Lower leg skin (tissue), 3 donors: ENCODE results near the gene FCER1A.

Experiments used
- POLR2A ChIP-seq, 2 donors: fragments of 450-650 bp; IDR thresholded peaks; one replicate each; pipeline ENCODE4 v1.6.1; 2016 to 2017; ENCODE audit warnings: antibody characterized with exemption in 2 of 2, mild to moderate bottlenecking in 1 of 2, moderate library complexity in 1 of 2
- TF ChIP-seq, protein P1 (sequence below), 3 donors: fragments of 450-650 bp; IDR thresholded peaks; one replicate each; pipeline ENCODE4 v1.5.1; 2016; ENCODE audit warnings: antibody characterized with exemption in 3 of 3, mild to moderate bottlenecking in 3 of 3, moderate library complexity in 2 of 3

DNA sequence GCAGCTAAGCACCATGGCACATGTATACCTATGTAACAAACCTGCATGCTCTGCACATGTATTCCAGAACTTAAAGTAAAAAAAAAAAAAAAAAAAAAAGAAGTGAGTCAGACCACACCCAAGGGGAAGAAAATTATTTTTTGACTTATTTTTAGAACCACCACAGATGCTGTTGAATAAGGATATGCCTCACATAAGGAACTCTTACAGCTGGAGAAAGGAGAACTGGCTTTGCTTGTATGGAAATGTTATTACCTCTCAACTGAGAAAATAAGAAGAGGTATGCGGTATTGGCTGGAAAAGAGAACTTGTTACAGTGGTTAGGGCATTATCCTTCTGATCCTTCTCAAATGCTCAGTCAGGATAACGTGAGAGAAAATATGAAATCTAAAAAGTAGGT, 27.5 kb upstream of the FCER1A start:
- TF ChIP-seq, protein P1, sequence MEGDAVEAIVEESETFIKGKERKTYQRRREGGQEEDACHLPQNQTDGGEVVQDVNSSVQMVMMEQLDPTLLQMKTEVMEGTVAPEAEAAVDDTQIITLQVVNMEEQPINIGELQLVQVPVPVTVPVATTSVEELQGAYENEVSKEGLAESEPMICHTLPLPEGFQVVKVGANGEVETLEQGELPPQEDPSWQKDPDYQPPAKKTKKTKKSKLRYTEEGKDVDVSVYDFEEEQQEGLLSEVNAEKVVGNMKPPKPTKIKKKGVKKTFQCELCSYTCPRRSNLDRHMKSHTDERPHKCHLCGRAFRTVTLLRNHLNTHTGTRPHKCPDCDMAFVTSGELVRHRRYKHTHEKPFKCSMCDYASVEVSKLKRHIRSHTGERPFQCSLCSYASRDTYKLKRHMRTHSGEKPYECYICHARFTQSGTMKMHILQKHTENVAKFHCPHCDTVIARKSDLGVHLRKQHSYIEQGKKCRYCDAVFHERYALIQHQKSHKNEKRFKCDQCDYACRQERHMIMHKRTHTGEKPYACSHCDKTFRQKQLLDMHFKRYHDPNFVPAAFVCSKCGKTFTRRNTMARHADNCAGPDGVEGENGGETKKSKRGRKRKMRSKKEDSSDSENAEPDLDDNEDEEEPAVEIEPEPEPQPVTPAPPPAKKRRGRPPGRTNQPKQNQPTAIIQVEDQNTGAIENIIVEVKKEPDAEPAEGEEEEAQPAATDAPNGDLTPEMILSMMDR (IDR thresholded peaks at IDR 0.05), result no peak
- no peak for TF ChIP-seq POLR2A (IDR thresholded peaks at IDR 0.05)
